BE2C (cell line): ENCODE measurements around the gene GNE. TPM values are rescaled to one million over a fixed set of nuclear protein-coding genes. Genes with fewer than 3 reads are reported as not detected.
"Not testable (repeated sequence)": the region's sequence is repeated elsewhere in the genome, so short reads cannot be mapped to it uniquely, and the experiment has no call there.

Experiments
- DNase-seq: peaks from one replicate; pipeline ENCODE4 v3.0.0-alpha.2; 2020
- H3K27me3 ChIP-seq: fragments of 250-450 bp; sonication (Bioruptor Pico); 2 replicates; pipeline ENCODE4 v1.5.1; 2020; ENCODE audit warnings: mild to moderate bottlenecking
- H3K36me3 ChIP-seq: fragments of 250-450 bp; sonication (Bioruptor Pico); 2 replicates; pipeline ENCODE4 v1.5.1; 2020; ENCODE audit warnings: mild to moderate bottlenecking
- H3K4me1 ChIP-seq: fragments of 250-450 bp; sonication (Bioruptor Pico); 2 replicates; pipeline ENCODE4 v1.5.1; 2020
- H3K4me3 ChIP-seq: 2 replicates; pipeline ENCODE4 v1.5.1; 2011; ENCODE audit warnings: low read depth, low read length
- H3K9me3 ChIP-seq: fragments of 250-450 bp; sonication (Bioruptor Pico); 2 replicates; pipeline ENCODE4 v1.5.1; 2020
- polyA plus RNA-seq: library from polyadenylated mRNA; unstranded; fragments of >200 nt; gene quantifications from one replicate; pipeline ENCODE4 v1.2.1, GENCODE V29; 2012; ENCODE audit warnings: low read depth, missing spikeins; ENCODE audit not compliant: insufficient read length, insufficient read depth
- TF ChIP-seq, protein P1 (sequence below): IDR thresholded peaks from 2 replicates; pipeline ENCODE4 v1.5.1; 2012; ENCODE audit warnings: mild to moderate bottlenecking, low read depth, low read length

GNE gene, protein sequence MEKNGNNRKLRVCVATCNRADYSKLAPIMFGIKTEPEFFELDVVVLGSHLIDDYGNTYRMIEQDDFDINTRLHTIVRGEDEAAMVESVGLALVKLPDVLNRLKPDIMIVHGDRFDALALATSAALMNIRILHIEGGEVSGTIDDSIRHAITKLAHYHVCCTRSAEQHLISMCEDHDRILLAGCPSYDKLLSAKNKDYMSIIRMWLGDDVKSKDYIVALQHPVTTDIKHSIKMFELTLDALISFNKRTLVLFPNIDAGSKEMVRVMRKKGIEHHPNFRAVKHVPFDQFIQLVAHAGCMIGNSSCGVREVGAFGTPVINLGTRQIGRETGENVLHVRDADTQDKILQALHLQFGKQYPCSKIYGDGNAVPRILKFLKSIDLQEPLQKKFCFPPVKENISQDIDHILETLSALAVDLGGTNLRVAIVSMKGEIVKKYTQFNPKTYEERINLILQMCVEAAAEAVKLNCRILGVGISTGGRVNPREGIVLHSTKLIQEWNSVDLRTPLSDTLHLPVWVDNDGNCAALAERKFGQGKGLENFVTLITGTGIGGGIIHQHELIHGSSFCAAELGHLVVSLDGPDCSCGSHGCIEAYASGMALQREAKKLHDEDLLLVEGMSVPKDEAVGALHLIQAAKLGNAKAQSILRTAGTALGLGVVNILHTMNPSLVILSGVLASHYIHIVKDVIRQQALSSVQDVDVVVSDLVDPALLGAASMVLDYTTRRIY
- 3.7 TPM for polyA plus RNA-seq

GRCh38 chr9:36258208-36258995 lies at the start of gene GNE:
Gene GNE (minus strand): TSS chr9:36258448. CDS start chr9:36249355, 9,093 bp downstream.
- TF ChIP-seq, protein P1, sequence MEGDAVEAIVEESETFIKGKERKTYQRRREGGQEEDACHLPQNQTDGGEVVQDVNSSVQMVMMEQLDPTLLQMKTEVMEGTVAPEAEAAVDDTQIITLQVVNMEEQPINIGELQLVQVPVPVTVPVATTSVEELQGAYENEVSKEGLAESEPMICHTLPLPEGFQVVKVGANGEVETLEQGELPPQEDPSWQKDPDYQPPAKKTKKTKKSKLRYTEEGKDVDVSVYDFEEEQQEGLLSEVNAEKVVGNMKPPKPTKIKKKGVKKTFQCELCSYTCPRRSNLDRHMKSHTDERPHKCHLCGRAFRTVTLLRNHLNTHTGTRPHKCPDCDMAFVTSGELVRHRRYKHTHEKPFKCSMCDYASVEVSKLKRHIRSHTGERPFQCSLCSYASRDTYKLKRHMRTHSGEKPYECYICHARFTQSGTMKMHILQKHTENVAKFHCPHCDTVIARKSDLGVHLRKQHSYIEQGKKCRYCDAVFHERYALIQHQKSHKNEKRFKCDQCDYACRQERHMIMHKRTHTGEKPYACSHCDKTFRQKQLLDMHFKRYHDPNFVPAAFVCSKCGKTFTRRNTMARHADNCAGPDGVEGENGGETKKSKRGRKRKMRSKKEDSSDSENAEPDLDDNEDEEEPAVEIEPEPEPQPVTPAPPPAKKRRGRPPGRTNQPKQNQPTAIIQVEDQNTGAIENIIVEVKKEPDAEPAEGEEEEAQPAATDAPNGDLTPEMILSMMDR = no peak
- H3K4me1 ChIP-seq = no peaks in the 10 kb centered on the region
- H3K27me3 ChIP-seq = no peaks in the 10 kb centered on the region
- peak; percentile 98 for DNase-seq
- H3K9me3 ChIP-seq = no peaks in the 10 kb centered on the region
- peak within 1 kb of the TSS; percentile 83 for H3K4me3 ChIP-seq
- H3K36me3 ChIP-seq = no peaks in the 10 kb centered on the region

DNA sequence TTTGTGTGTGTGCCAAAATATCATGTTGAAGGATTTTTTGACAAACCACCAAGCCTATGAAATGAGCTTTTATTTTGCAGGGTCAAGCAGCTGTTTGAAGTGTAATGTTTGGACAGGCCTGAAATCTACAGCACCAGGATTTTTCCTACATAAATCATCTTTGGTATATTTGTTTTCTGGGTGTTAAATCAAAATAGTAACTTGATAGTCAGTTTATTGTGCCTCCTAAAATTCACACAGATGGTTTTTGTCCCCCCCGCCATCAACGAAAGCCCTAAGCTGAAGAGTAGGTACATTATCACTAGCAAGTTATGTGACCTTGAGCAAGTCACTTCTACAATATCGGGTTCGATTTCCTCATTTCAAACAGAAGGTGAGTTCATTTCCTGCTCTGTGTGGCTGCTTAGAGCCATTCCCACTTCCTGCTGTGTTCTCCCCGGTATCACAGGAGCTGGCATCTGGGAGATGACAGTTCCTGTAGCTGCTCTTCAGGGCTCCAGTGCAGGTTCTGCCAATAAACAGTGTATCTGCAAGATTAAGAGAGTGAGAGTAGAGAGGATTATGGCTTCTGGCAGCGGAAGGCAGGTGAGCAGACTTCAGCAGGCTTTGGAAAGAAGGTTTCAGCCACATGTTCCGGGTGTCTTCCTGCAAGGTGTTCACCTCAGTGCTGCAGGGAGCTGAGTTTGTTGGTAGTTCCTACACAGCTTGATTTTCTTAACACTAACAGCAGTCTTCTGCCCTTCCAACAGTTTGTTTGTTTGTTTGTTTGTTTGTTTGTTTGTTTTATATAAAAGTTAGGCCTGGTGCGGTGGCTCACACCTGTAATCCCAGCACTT lies 48.4 kb upstream of the GNE start:
- Histone ChIP-seq H3K27me3 (no peaks in the 10 kb centered on the region), H3K9me3 (no peaks in the 10 kb centered on the region), H3K4me1 (peaks cover 3% of the 10 kb centered on the region; the same call in 1 of the 2 replicates), H3K4me3 (no peak overlapping the region), H3K36me3 (no peaks in the 10 kb centered on the region)
- DNase-seq = no peak
- TF ChIP-seq, protein P1 = no peak

DNA sequence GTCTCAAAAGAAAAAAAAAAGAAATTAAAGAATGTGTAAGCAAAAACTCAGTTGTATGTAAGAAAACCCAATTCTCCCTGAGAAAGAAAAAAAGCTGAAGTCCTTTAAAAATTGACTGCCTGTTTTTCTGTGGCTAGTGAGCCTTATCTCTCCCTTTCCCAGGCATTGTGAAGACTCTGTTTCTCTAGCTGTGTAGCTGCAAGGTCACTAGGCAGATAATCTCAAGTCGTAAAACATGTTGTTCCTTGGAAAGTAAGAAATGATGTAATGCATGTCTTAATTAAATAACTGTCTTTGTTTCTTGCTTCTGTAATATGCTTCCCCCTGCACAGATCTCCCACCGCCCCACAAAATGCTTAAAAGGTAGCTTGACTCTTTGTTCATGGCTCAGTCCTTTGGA lies 46.1 kb upstream of the GNE start:
- H3K36me3 ChIP-seq = not testable (repeated sequence)

GRCh38 chr9:36301227-36301626 lies 43.0 kb upstream of the GNE start:
- no peaks in the 10 kb centered on the region for H3K4me1 ChIP-seq
- no peaks in the 10 kb centered on the region for H3K36me3 ChIP-seq
- TF ChIP-seq, protein P1 = no peak
- no peak for DNase-seq
- no peaks in the 10 kb centered on the region for H3K9me3 ChIP-seq
- no peak overlapping the region for H3K4me3 ChIP-seq
- no peaks in the 10 kb centered on the region for H3K27me3 ChIP-seq

More for the DNA sequence above, 46.1 kb upstream of the GNE start:
- not testable (repeated sequence) for H3K9me3 ChIP-seq, H3K4me3 ChIP-seq, H3K4me1 ChIP-seq, H3K27me3 ChIP-seq, DNase-seq

DNA sequence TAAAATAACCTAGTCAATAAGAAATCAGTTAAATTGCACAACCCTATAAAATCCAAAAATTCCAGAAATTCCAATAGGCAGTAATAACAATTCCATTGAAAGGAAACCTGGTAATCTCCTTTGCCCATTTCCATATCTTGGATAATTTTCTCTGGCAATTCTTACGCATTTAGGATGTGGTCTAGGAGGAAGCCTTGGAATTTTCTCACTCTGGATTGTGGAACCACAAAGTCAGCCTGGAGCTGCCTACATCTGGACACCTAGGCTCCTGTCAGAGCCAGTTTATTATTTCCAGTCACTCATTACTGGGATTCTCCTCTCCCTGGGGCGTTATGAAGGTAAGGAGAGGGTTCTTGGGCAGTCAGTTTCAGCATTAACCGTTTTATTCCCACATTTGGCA lies 40.3 kb upstream of the GNE start:
- Histone ChIP-seq H3K4me3 (no peak overlapping the region), H3K9me3 (no peaks in the 10 kb centered on the region), H3K27me3 (no peaks in the 10 kb centered on the region), H3K4me1 (no peaks in the 10 kb centered on the region), H3K36me3 (no peaks in the 10 kb centered on the region)
- no peak for DNase-seq
- TF ChIP-seq, protein P1 = no peak
